OCI-LY7 (cell line): ENCODE measurements around the gene TTL.
"Not testable (repeated sequence)": the region's sequence is repeated elsewhere in the genome, so short reads cannot be mapped to it uniquely, and the experiment has no call there.

ENCODE experiments used
- EZH2phosphoT487 ChIP-seq: fragments of 200-600 bp; sonication (generic); IDR thresholded peaks from 2 replicates; pipeline ENCODE4 v1.6.1; 2018; ENCODE audit warnings: low read depth, borderline replicate concordance, mild to moderate bottlenecking, mixed run types, antibody characterized with exemption, low read length, moderate library complexity, mixed read lengths
- TF ChIP-seq, protein P1 (sequence below): fragments of 200-600 bp; sonication (generic); conservative IDR thresholded peaks from 2 replicates; pipeline ENCODE4 v1.5.1; 2014; ENCODE audit warnings: mild to moderate bottlenecking, antibody characterized with exemption, low read length, moderate library complexity, mixed read lengths

DNA sequence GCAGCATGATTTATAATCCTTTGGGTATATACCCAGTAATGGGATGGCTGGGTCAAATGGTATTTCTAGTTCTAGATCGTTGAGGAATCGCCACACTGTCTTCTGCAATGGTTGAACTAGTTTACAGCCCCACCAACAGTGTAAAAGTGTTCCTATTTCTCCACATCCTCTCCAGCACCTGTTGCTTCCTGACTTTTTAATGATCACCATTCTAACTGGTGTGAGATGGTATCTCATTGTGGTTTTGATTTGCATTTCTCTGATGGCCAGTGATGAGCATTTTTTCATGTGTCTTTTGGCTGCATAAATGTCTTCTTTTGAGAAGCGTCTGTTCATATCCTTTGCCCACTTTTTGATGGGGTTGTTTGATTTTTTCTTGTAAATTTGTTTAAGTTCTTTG is 42.3 kb downstream of the TTL start:
- TF ChIP-seq, protein P1, sequence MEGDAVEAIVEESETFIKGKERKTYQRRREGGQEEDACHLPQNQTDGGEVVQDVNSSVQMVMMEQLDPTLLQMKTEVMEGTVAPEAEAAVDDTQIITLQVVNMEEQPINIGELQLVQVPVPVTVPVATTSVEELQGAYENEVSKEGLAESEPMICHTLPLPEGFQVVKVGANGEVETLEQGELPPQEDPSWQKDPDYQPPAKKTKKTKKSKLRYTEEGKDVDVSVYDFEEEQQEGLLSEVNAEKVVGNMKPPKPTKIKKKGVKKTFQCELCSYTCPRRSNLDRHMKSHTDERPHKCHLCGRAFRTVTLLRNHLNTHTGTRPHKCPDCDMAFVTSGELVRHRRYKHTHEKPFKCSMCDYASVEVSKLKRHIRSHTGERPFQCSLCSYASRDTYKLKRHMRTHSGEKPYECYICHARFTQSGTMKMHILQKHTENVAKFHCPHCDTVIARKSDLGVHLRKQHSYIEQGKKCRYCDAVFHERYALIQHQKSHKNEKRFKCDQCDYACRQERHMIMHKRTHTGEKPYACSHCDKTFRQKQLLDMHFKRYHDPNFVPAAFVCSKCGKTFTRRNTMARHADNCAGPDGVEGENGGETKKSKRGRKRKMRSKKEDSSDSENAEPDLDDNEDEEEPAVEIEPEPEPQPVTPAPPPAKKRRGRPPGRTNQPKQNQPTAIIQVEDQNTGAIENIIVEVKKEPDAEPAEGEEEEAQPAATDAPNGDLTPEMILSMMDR, result not testable (repeated sequence)
- not testable (repeated sequence) for TF ChIP-seq EZH2phosphoT487
